Measurements from ENCODE around the gene GBE1.
"Not testable (repeated sequence)": the region's sequence is repeated elsewhere in the genome, so short reads cannot be mapped to it uniquely, and the experiment has no call there.

GBE1 gene

DNA sequence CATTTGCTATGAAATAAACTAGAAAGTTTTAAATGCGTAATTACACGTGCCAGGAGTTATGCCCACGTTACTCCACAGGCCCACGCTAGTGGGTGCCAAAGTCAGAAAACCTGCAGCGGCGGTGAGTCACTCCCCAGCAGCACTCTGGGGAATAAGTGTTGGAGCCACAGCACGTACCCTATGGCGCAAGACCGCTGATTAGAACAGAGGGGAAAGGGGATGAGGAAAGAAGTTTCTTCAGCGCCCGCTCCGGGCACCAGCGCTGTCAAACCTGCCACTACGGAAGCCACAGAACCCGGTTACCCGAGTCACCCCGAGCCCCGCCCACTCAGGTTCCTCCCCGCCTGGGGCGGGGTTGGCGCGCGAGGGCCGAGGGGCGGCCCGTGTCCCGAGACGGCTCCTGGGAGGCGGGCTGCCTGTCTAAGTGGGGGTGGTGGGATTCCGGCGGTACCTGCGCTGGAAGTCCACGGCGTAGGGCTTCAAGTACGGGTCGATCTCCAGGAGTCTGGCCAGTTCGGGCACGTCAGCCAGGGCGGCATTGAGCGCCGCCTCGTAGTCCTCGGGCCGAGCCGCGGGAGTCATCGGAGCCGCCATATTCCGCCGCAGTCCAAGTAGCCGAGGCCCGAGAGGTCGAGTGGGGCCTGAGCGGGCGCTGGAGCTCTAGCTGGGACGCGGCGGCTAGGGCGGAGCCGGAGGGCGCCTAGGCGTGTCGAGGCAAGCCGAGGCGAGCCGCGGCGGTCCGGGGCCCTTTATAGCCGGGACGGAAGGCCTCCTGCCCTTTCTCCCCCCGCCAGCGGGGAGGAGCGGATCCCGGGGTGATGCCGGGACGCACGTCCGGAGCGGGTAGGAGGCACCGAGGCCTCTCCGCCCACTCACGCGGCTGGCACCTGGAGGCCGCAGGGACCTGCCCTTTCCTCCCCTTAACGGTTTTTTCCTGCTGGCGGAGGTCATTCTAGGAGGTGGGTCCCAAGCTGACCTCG, at the start of gene GBE1:
Gene GBE1, minus strand, starts transcription at position 722 of the 980 bp plus-strand sequence. Its CDS starts 128 bp downstream, at position 594.
- peak; percentile 71 for DNase-seq

DNA sequence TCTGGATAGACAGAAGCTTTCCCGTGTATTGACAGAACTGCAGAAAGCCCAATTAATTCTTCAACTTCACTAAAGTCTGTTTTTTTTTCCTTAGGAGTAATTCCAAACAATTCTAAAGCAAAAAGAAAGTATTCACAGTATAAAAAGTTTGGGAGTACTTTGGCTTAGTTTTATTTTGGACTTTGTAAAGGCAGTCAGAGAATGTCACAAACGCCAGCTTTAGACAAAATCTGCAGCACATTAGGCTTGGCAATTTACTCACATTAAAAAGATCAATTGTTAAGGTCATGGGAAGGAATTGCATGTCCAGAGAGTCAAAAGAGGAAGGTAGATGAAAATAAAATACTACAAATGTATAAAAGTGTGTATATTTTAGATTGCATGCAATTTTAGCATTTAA, 47.5 kb upstream of the GBE1 start:
- no peak for DNase-seq

- no peak for DNase-seq
Measured at GRCh38 chr3:81799403-81799802, 38.0 kb upstream of the GBE1 start.

DNA sequence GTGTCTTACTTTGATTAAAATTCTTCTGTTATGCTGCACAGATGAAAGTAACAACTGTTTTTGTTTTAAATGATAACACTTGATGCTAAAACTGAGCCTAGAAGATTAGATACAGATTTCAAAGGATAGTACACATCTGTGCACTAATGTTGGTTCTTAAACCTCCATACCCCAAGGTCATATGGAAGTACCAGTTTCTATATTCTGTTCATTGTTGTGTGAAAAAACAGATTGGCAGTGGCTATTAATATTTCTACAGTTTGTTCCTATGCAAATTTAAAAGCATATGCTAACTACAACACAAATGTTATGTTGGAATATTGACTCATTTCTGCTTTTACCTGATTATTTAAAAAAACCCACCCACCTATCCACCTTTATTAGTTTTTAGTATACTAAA, 32.0 kb upstream of the GBE1 start:
- no peak for DNase-seq

GRCh38 chr3:81790117-81790516, 28.7 kb upstream of the GBE1 start:
- no peak for DNase-seq

DNA sequence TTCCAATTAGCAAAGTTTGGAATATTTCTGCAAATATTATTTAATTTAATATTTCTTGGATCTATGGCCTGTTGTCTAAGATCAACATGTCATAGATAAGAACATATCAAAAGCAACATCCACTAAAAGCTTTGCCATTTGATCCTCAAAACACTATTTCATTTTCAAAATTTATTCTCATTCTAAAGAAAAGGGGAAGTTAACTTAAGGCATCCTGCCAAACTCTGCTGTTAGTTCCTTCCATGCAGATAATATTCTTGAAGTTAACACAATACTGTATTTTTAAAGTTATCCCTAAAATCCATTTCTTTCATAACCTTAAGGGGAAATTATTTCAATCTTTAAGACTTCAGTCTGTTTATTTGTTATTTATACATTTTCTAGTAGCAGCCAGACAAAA, 28.2 kb upstream of the GBE1 start:
- no peak for DNase-seq

- no peak for DNase-seq
Measured at GRCh38 chr3:81788610-81789009, 27.2 kb upstream of the GBE1 start.

GRCh38 chr3:81788044-81788443, 26.6 kb upstream of the GBE1 start:
- DNase-seq = no peak

DNA sequence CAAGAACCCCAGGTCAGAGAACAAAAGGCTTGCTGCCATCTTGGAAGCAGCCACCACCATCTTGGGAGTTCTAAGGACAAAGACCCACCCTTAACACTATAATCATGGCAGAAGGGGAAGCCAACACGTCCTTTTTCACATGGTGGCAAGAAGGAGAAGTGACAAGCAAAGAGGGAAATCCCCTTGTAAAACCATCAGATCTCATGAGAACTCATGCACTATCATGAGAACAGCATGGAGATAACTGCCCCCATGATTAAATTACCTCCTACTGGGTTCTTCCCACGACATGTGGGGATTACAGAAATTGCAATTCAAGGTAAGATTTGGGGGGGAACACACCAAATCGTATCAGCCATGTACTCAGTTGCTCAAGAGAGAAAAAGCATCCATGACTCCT, 21.1 kb upstream of the GBE1 start:
- no peak for DNase-seq

- DNase-seq = no peak
Measured at GRCh38 chr3:81778678-81779182, 17.3 kb upstream of the GBE1 start.

DNA sequence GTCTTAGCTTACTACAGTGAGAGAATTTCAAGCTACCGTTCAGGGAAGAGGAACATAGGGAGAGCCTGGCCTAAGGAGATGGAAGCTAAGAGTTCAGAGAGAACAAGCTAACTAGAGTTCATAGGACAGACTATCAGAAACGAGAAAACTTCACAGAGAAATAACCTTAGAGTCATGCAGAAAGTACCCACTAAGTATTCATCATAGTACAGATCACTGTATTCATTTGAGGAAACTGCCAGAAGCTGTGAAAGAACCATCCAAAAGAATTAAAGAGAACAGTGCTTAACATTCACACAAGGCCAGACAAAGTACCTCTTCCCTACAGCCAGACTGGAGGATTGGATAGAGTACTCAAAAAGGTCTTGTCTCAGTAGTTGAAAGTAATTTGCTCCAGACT, 15.2 kb upstream of the GBE1 start:
- no peak for DNase-seq

GRCh38 chr3:81770710-81771109, 9.3 kb upstream of the GBE1 start:
- DNase-seq = no peak

DNA sequence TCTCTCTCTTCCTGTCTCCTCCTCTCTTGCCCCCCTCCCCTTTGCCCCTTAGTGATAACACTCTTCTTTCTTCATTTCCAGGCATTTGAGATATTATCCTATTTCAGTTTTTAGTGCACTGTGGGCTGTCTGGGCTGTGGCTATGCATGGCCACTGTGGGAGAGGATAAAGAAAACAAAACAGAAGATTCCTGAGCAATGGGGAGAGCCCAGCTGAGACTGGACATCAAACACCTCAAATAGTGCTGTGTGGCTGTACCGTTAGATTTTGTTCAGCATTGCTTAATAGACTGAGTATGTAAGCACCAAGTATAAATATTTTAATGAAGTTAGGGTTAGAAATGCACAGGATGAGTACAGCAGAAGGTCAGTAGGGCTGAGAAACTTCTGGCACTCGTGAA, 7.9 kb upstream of the GBE1 start:
- no peak for DNase-seq

DNA sequence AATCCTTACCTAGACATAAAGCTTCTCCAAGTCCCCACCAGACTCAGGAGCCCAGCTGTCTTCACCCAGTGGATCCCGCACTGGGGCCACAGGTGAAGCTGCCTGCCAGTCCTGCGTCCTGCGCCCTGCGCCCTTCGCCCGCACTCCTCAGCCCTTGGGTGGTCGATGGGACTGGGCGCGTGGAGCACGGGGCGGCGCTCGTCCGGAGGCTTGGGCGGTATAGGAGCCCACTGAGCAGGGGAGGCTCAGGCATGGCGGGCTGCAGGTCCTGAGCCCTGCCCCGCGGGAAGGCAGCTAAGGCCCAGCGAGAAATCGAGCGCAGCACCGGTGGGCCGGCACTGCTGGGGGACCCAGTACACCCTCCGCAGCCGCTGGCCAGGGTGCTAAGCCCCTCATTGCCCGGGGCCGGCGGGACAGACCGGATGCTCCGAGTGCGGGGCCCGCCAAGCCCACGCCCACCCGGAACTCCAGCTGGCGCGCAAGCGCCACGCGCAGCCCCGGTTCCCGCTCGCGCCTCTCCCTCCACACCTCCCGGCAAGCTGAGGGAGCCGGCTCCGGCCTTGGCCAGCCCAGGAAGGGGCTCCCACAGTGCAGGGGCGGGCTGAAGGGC, 5.9 kb upstream of the GBE1 start:
- DNase-seq = not testable (repeated sequence)

- DNase-seq = no peak
Measured at GRCh38 chr3:81765400-81765799, 4.0 kb upstream of the GBE1 start.

GRCh38 chr3:81764665-81765064, 3.2 kb upstream of the GBE1 start:
- DNase-seq = no peak

- DNase-seq = no peak
Measured at GRCh38 chr3:81764002-81764401, 2.6 kb upstream of the GBE1 start.

DNA sequence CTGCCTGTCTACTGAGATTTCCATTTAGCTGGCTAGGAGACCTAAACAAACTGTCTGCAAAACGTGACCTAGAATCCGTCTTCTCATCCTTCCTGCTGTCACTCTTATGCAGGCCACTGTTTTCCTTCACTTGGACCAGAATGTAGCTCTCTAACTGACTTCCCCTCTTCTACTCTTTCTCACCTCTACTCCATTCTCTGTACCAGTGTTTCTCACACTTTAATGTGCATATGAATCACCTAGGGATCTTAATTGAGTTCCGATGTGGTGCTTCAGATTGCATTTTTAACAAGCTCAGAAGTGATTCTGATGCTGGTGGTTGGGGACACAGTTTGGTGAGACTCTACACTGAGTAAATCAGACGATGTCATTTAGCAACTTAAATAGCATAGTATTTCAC, 1.6 kb upstream of the GBE1 start:
- DNase-seq = no peak

DNA sequence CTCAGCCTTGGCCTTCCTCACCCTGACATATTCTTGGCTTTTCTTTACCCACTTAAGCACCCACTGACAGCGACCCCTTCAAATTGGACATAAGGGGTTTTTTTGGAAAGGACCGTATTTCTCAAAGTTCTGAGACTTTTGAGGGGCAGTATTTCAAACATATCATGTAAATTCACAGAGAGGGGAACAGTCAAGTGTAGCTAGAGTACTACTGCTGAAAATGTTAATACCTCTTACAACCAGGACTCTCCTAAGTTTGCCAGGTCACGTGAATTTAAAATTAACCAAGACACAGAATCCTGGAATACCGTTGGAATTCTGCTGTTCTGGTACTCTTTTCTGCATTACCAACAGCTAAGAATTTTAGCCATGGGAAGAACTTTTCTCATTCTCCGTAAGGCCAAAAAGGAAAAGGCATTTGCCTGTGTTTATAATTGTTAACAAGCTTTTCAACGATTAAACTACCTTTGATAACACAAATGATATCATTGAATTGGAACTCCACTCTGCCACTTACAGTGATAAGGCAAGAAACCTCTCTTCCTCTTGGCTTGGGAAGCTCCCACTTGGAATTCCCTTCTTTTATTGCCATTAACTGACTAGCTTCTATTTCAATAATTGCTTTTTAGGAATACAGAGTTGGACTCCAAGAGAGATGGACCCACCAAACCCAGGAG, 597 bp upstream of the GBE1 start:
- DNase-seq = no peak

DNA sequence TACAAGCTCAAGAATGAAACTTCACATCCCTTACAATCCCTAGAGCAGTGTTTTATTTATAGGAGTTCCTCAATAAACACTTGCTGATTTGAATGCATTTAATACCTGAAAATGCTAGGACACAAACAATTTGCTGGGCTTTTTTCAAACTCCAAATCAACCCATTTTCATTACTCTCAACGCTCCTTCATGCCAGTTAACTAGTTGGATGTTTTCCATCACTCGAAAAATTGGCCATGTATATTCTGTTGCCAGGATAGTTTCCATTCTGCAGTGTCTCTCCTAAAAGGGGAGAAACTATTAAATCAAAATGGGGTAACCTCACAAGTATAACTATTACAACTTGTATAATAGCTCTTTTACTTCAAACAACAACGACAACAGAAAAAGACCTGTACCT, 1.2 kb downstream of the GBE1 start:
- DNase-seq = no peak

DNA sequence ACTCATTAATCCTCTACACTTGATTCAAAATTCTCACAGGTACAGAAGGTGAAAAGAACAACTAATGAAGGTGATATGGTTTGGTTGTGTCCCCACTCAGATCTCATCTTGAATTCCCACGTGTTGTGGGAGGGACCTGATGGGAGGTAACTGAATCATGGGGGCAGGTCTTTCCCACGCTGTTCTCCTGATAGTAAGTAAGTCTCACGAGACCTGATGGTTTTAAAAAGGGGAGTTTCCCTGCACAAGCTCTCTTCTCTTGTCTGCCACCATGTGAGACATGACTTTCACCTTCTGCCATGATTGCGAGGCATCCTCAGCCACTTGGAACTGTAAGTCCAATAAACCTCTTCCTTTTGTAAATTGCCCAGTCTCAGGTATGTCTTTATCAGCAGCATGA, 2.7 kb downstream of the GBE1 start:
- not testable (repeated sequence) for DNase-seq

DNA sequence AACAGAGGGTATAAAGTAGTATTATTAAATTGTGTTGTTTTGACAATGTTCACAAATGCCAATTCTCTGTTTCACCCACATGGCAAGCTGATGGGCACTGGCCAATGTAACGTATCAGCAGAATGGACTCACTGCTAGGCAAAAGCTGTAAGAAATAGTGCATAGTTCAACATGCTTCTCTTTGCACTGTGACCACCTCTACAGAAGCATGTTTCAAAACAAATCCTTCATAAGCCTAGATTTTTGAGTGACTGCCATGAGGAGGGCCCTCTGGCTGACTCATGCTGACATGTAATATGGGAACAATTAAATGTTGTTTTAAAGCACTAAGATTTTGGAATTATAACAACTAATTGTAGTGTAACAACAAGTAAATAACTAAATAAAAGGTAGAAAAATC, 3.2 kb downstream of the GBE1 start:
- no peak for DNase-seq

- no peak for DNase-seq
Measured at GRCh38 chr3:81753416-81754027, 7.9 kb downstream of the GBE1 start.

Measured in DMS79 (cell line).